NCI-H1105 treated with DMSO at 0.1 percent for 48 hours (cell line): ENCODE measurements around the gene POLR3A.

Source experiments
- DNase-seq: peaks from one replicate; lab custom pipeline; 2025; lab: John Stamatoyannopoulos, UW

The POLR3A gene

GRCh38 chr10:77977934-77978333 is 51.4 kb downstream of the POLR3A start:
- DNase-seq: no peak

- no peak for DNase-seq
Observed at GRCh38 chr10:77977016-77977415, 52.3 kb downstream of the POLR3A start.

- no peak for DNase-seq
Observed at GRCh38 chr10:77975086-77975666, 54.1 kb downstream of the POLR3A start.

GRCh38 chr10:77974396-77975074 is 54.8 kb downstream of the POLR3A start:
- no peak for DNase-seq

GRCh38 chr10:77973276-77973675 is 56.0 kb downstream of the POLR3A start:
- no peak for DNase-seq

GRCh38 chr10:77972148-77972547 is 57.2 kb downstream of the POLR3A start:
- no peak for DNase-seq

GRCh38 chr10:77971804-77972144 is 57.5 kb downstream of the POLR3A start:
- DNase-seq: no peak

- DNase-seq: no peak
Observed at GRCh38 chr10:77970869-77971803, 58.2 kb downstream of the POLR3A start.

GRCh38 chr10:77969114-77969513 is 60.2 kb downstream of the POLR3A start:
- DNase-seq: no peak

GRCh38 chr10:77967611-77968022 is 61.7 kb downstream of the POLR3A start:
- DNase-seq: no peak

- no peak for DNase-seq
Observed at GRCh38 chr10:77965294-77965693, 64.0 kb downstream of the POLR3A start.

GRCh38 chr10:77964811-77965210 is 64.5 kb downstream of the POLR3A start:
- no peak for DNase-seq

GRCh38 chr10:77963901-77964300 is 65.4 kb downstream of the POLR3A start:
- no peak for DNase-seq

- DNase-seq: no peak
Observed at GRCh38 chr10:77962350-77963146, 66.8 kb downstream of the POLR3A start.

- DNase-seq: no peak
Observed at GRCh38 chr10:77961668-77962067, 67.6 kb downstream of the POLR3A start.

GRCh38 chr10:77960829-77961329 is 68.4 kb downstream of the POLR3A start:
- no peak for DNase-seq

- no peak for DNase-seq
Observed at GRCh38 chr10:77959887-77960455, 69.3 kb downstream of the POLR3A start.

GRCh38 chr10:77959384-77959783 is 69.9 kb downstream of the POLR3A start:
- DNase-seq: no peak

GRCh38 chr10:77955136-77955535 is 74.2 kb downstream of the POLR3A start:
- DNase-seq: no peak

- DNase-seq: no peak
Observed at GRCh38 chr10:77949167-77949566, 80.1 kb downstream of the POLR3A start.

- DNase-seq: no peak
Observed at GRCh38 chr10:77946084-77946483, 83.2 kb downstream of the POLR3A start.

- no peak for DNase-seq
Observed at GRCh38 chr10:77944519-77944918, 84.8 kb downstream of the POLR3A start.
